Endothelial cell of umbilical vein (primary cell): Measurements from ENCODE around the gene ZBTB34. TPM values are rescaled to one million over a fixed set of nuclear protein-coding genes. Genes with fewer than 3 reads are reported as not detected.

Experiments used
- BruUV-seq: library from RNA; stranded (reverse); fragments of 400-500 nt; replicated peaks from 2 replicates; lab custom pipeline; 2021; lab: Mats Ljungman, UMichigan
- CTCF ChIA-PET: fragments of 300-600, 350-600 bp; sonication (Branson Sonifier 250); formaldehyde crosslinking; loops from one replicate; lab custom pipeline; 2021; ENCODE audit warnings: antibody characterized with exemption, inconsistent platforms; lab: Charles Lee
- POLR2A ChIA-PET: fragments of 300-600, 350-600 bp; sonication (Branson Sonifier 250); formaldehyde crosslinking; loops from one replicate; lab custom pipeline; 2021; ENCODE audit warnings: antibody characterized with exemption, inconsistent platforms; lab: Charles Lee
- DNase-seq: peaks from one replicate; pipeline ENCODE4 v3.0.0-alpha.2; 2011; ENCODE audit warnings: low read depth, low spot score
- FAIRE-seq: peaks from 2 replicates; lab custom pipeline; 2011; peaks lifted over from hg19 to GRCh38; lab: Jason Lieb, UNC
- H2AFZ ChIP-seq: 2 replicates; pipeline ENCODE4 v1.6.0; 2012; ENCODE audit warnings: low read depth, low read length, control low read depth, inconsistent platforms
- H3K27ac ChIP-seq: 2 replicates; pipeline ENCODE4 v1.5.1; 2011; ENCODE audit warnings: low read depth, mild to moderate bottlenecking, control low read depth, low read length, moderate library complexity; ENCODE audit not compliant: insufficient read depth
- H3K27me3 ChIP-seq, 2 experiments: 2 replicates each; pipeline versions ENCODE4 v1.6.0 to v1.6.1; 2011; ENCODE audit warnings: low read length in 2 of 2, mixed read lengths in 1 of 2; ENCODE audit not compliant: control insufficient read depth in 2 of 2, insufficient read depth in 2 of 2
- H3K36me3 ChIP-seq, 2 experiments: 2 replicates in 1 of 2; 3 replicates in 1 of 2; pipeline ENCODE4 v1.5.1; 2011; ENCODE audit warnings: low read length in 2 of 2, mild to moderate bottlenecking in 1 of 2, moderate library complexity in 1 of 2; ENCODE audit not compliant: control insufficient read depth in 2 of 2, insufficient read depth in 2 of 2; ENCODE audit errors: extremely low read depth in 1 of 2
- H3K4me1 ChIP-seq: 3 replicates; pipeline ENCODE4 v1.5.1; 2011; ENCODE audit warnings: mild to moderate bottlenecking, low read length; ENCODE audit not compliant: control insufficient read depth, insufficient read depth; ENCODE audit errors: extremely low read depth
- H3K4me2 ChIP-seq: 2 replicates; pipeline ENCODE4 v1.6.1; 2011; ENCODE audit warnings: low read length, control low read depth, mixed read lengths; ENCODE audit not compliant: insufficient read depth
- H3K4me3 ChIP-seq, 3 experiments: fragments of 200-600 bp in 1 of 3; sonication (generic), shearing (Covaris generic) in 1 of 3; replicated peaks in 1 of 3; 2 replicates each; pipeline ENCODE4 v1.5.1; 2011 to 2016; ENCODE audit warnings: control low read depth in 3 of 3, low read length in 3 of 3, mild to moderate bottlenecking in 2 of 3, inconsistent platforms in 1 of 3, low read depth in 1 of 3, moderate library complexity in 1 of 3; ENCODE audit not compliant: insufficient read depth in 1 of 3
- H3K79me2 ChIP-seq: 2 replicates; pipeline ENCODE4 v1.6.0; 2012; ENCODE audit warnings: low read length, inconsistent platforms; ENCODE audit not compliant: control insufficient read depth, insufficient read depth
- H3K9ac ChIP-seq: replicated peaks from 2 replicates; pipeline ENCODE3; 2011; ENCODE audit warnings: low read length, control low read depth; ENCODE audit not compliant: insufficient read depth; ENCODE audit errors: extremely low read depth
- H3K9me1 ChIP-seq: replicated peaks from 3 replicates; pipeline ENCODE4 v1.6.0; 2011; ENCODE audit warnings: mild to moderate bottlenecking, low read length; ENCODE audit not compliant: control insufficient read depth, insufficient read depth; ENCODE audit errors: extremely low read depth
- H3K9me3 ChIP-seq: replicated peaks from 2 replicates; pipeline ENCODE4 v1.5.1; 2012; ENCODE audit warnings: low read length, inconsistent platforms; ENCODE audit not compliant: control insufficient read depth, insufficient read depth
- H4K20me1 ChIP-seq: replicated peaks from 2 replicates; pipeline ENCODE3; 2011; ENCODE audit warnings: mild to moderate bottlenecking, low read length; ENCODE audit not compliant: control insufficient read depth, insufficient read depth; ENCODE audit errors: extremely low read depth
- CTCF ChIP-seq, 2 donors: IDR thresholded peaks; 1 replicate in 1 of 2; 2 replicates in 1 of 2; pipeline ENCODE4 v1.5.1; 2011; ENCODE audit warnings: low read length in 2 of 2, mild to moderate bottlenecking in 2 of 2, moderate library complexity in 2 of 2, control low read depth in 1 of 2, inconsistent platforms in 1 of 2, low read depth in 1 of 2; ENCODE audit not compliant: insufficient read depth in 1 of 2; ENCODE audit errors: extremely low read depth in 1 of 2
- FOS ChIP-seq: IDR thresholded peaks from 2 replicates; pipeline ENCODE4 v1.6.1; 2011; ENCODE audit warnings: mild to moderate bottlenecking, low read length, moderate library complexity, borderline replicate concordance; ENCODE audit not compliant: insufficient read depth
- GATA2 ChIP-seq: IDR thresholded peaks from 2 replicates; pipeline ENCODE4 v1.7.0; 2011; ENCODE audit warnings: low read depth, mild to moderate bottlenecking, moderate library complexity, mixed read lengths, low read length; ENCODE audit not compliant: insufficient read length, insufficient read depth
- JUN ChIP-seq: IDR thresholded peaks from 2 replicates; pipeline ENCODE4 v1.6.1; 2011; ENCODE audit warnings: borderline replicate concordance, low read depth; ENCODE audit not compliant: insufficient read length, insufficient read depth
- MAX ChIP-seq: IDR thresholded peaks from 2 replicates; pipeline ENCODE4 v1.6.1; 2011; ENCODE audit not compliant: insufficient read depth, insufficient read length
- MYC ChIP-seq: IDR thresholded peaks from one replicate; pipeline ENCODE4 v1.6.1; 2011; ENCODE audit warnings: mild to moderate bottlenecking, low read depth, low read length
- POLR2A ChIP-seq: IDR thresholded peaks from 2 replicates; pipeline ENCODE4 v1.6.1; 2012; ENCODE audit warnings: low read depth, mild to moderate bottlenecking, control low read depth, low read length
- POLR2AphosphoS5 ChIP-seq: IDR thresholded peaks from 2 replicates; pipeline ENCODE4 v1.6.1; 2012; ENCODE audit warnings: low read depth, mild to moderate bottlenecking, control low read depth, low read length, moderate library complexity; ENCODE audit not compliant: insufficient read depth
- dilution Hi-C: fragments of 300-500 bp; cut with MboI; formaldehyde crosslinking; loops from one replicate; pipeline ENCODE4 v1.15.0; 2019; ENCODE audit warnings: low sequenced_read_pairs; ENCODE audit not compliant: extremely low pct_ligation_motif_present
- intact Hi-C: fragments of 100-400 bp; cut with micrococcal nuclease; formaldehyde crosslinking; loops from one replicate; pipeline ENCODE4 v1.10.0; 2022
- polyA plus RNA-seq, 4 experiments: library from polyadenylated mRNA; depleted of rRNA in 3 of 4; stranded (reverse) in 3 of 4; unstranded in 1 of 4; fragments of >200 nt; gene quantifications; 2 replicates each; pipeline versions ENCODE4 v1.2.1 to v1.2.3, GENCODE V29; 2011 to 2012; ENCODE audit warnings: missing spikeins in 1 of 4
- total RNA-seq: library from RNA; stranded (reverse); gene quantifications from 2 replicates; pipeline ENCODE4 v1.2.3, GENCODE V29; 2021

The ZBTB34 gene
- total and polyA plus RNA-seq, 2 donors (not counting 3 experiments of a cell fraction or from before 2014, with no cell fraction given): 4.0 to 9.6 TPM

GRCh38 chr9:126844085-126844484 is 16.4 kb upstream of the ZBTB34 start:
- POLR2A ChIA-PET: interaction anchor here (0.6 kb wide), 1 partner anchor 16 kb away, joined by 3 read pairs; no protein-coding TSS in a partner anchor
- TF ChIP-seq POLR2A (no peak), MAX (no peak), FOS (peak; percentile 73), JUN (peak; percentile 37)
- peaks cover 13% of the 10 kb centered on the region for H3K4me1 ChIP-seq
- H4K20me1 ChIP-seq: no peaks in the 10 kb centered on the region
- FAIRE-seq (peak; percentile 84), DNase-seq (peak; percentile 74)
- H3K36me3 ChIP-seq: no peaks in the 10 kb centered on the region
- peak overlapping the region; percentile 43 for H3K27ac ChIP-seq
- no peaks in the 10 kb centered on the region for H3K9me1 ChIP-seq
- intact Hi-C loops (no loop called here), dilution Hi-C loops (no loop called here)
- H3K4me2 ChIP-seq: peak overlapping the region; percentile 21
- H3K27me3 ChIP-seq: no peaks in the 10 kb centered on the region
- BruUV-seq: no TSS peak
- no peak overlapping the region for H3K4me3 ChIP-seq
- no peaks in the 10 kb centered on the region for H3K9me3 ChIP-seq
- no peak overlapping the region for H2AFZ ChIP-seq
- H3K9ac ChIP-seq: peak overlapping the region; percentile 18
- no peaks in the 10 kb centered on the region for H3K79me2 ChIP-seq
- CTCF ChIA-PET: interaction anchor here (2.0 to 2.1 kb wide), 2 partner anchors 11 to 16 kb away, joined by 7 to 8 read pairs; partner anchors contain the start of gene ZBTB34

GRCh38 chr9:126847051-126847450 is 13.4 kb upstream of the ZBTB34 start:
- peaks cover 9% of the 10 kb centered on the region in 2 experiments for H3K27me3 ChIP-seq
- DNase-seq: no peak
- H2AFZ ChIP-seq: no peak overlapping the region
- H3K4me3 ChIP-seq: no peak overlapping the region
- no peaks in the 10 kb centered on the region for H3K9me1 ChIP-seq
- CTCF ChIA-PET: no interaction called here
- dilution Hi-C loops: no loop called here
- POLR2A ChIA-PET: no interaction called here
- no peaks in the 10 kb centered on the region for H3K9me3 ChIP-seq
- H4K20me1 ChIP-seq: no peaks in the 10 kb centered on the region
- H3K36me3 ChIP-seq: no peaks in the 10 kb centered on the region
- TF ChIP-seq GATA2 (no peak), POLR2AphosphoS5 (no peak), JUN (no peak), CTCF (IDR thresholded peaks at IDR 0.05; ENCODE audit: extremely low read depth in 1 of 2, insufficient read depth in 1 of 2, low read depth in 1 of 2, low read length in 2 of 2) (no peak), MAX (no peak), MYC (no peak), FOS (no peak)
- intact Hi-C loops: no loop called here
- H3K27ac ChIP-seq: no peak overlapping the region
- H3K79me2 ChIP-seq: no peaks in the 10 kb centered on the region
- no peak overlapping the region for H3K4me2 ChIP-seq
- H3K4me1 ChIP-seq: peaks cover 13% of the 10 kb centered on the region
- FAIRE-seq: no peak
- no TSS peak for BruUV-seq
- H3K9ac ChIP-seq: no peak overlapping the region
